Measurements from ENCODE around the gene SAFB.
A peak's percentile ranks its signal among the peaks of the same experiment; 100 is the strongest.

Gene SAFB

GRCh38 chr19:5671600-5671999 is 48.7 kb downstream of the SAFB start:
- DNase-seq, result no peak

GRCh38 chr19:5672708-5673459 is 50.0 kb downstream of the SAFB start:
- DNase-seq, result no peak

DNA sequence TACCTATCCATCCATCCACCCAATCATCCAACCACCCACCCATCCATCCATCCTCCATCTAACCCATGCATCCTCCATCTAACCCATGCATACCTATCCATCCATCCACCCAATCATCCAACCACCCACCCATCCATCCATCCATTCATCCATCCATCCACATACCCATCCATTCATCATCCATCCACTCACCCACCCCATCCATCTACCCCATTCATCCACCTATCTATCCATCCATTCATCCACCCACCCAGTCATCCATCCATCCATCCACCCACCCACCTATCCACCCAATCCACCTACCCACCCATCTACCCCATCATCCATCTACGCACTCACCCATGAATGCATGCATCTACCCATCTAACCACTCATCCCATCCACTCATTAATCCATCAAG is 50.9 kb downstream of the SAFB start:
- DNase-seq, result no peak

GRCh38 chr19:5674714-5675113 is 51.8 kb downstream of the SAFB start:
- DNase-seq, result no peak

DNA sequence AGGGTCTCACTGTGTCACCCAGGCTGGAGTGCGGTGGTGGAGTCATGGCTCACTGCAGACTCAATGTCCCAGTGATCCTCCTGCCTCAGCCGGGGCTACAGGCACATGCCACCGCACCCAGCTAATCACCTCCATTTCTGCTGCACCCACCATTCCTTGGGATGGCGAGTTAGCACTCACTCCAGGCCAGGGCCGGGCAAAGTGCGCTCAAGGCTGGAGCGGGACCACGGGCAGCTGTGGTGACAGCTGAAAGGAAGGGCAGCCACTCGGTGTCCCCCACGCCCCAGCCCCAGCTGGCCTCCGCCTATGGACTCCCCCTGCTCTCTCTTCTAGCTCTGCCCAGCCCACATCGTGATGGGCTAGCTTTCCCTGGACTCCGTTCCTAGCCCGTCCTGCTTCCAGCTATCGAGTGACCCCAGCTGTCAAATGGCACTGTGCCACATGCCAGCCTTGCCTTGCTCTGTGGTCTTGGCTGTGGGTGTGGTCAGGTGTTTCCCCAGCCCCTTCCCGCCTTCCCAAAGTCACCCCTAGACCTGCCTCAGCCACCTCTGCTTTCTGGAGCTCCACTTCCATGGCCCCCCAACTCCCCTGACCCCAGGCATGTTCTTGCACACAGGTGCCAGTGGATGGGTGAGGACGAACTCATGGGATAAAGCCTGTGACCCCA is 53.4 kb downstream of the SAFB start:
- no peak for DNase-seq

- no peak for DNase-seq
These were observed 53.9 kb downstream of the SAFB start for GRCh38 chr19:5676772-5677105.

GRCh38 chr19:5677136-5677535 is 54.3 kb downstream of the SAFB start:
- no peak for DNase-seq

DNA sequence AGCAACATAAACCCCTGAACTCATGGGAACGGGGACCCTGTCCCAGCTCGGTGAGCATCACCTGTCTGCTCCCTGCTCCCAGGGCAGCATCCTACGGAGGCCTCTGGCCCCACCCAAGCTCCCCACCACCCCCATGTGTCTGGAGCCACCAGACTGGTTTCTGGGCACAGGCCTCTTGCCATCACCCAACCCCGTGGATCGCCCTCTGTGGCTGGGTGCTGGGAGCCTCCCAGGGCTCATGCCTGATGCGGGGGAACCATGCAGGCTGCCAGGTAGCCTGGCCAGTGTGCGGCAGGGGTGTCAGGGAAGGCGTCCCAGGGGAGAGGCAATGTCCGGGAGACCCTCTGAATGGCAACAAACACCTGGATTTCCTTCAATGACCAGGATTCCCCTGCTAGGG is 54.7 kb downstream of the SAFB start:
- DNase-seq, result no peak

DNA sequence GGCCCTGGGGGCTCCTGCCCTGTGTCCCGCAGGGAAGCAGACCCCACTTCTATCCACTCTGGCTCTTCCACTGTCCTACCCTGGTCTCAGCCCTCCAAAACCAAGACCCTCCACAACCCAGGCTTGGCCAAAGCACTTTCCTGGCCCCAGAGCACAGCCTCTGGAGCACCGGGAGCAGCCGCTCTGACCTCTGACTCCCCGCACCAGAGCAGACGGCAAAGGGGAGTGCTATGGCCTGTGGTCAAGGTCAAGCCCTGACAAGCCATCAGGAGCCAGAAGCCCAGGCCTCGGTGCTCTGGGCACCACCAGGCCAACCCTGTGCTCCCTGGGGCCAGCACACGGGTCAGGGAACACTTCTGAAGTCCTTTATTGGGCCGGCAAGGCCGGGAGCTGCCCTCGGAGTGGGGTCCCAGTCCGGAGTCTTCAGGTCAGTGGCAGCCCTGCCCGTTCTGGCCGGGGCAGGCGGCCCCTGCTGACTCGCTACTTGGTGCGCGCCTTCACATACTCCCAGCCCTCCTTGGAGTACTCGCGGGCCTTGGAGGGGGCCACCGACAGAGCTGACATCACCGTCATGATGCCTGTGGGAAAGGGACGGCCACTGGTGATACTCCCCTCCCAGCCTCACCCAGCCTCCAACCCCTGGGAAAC is 55.3 kb downstream of the SAFB start:
- no peak for DNase-seq

- DNase-seq, result no peak
These were observed 56.6 kb downstream of the SAFB start for GRCh38 chr19:5679289-5680083.

DNA sequence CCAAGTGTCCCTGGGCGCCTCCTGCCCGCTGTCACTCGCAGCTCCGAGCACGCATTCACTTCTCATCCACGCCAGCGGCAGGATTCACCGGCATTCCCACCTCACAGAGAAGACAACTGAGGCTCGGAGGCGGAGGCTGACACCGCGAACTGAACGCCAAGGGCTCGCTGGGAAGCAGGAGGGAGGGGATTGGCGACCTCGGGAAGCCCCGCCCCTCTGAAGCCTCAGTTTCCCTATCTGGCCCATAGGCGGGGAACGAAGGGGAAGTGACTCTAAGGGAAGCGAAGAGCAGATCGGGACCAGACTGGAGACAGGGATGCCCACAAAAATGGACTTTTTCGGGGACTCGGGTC is 57.2 kb downstream of the SAFB start:
- DNase-seq, result no peak

DNA sequence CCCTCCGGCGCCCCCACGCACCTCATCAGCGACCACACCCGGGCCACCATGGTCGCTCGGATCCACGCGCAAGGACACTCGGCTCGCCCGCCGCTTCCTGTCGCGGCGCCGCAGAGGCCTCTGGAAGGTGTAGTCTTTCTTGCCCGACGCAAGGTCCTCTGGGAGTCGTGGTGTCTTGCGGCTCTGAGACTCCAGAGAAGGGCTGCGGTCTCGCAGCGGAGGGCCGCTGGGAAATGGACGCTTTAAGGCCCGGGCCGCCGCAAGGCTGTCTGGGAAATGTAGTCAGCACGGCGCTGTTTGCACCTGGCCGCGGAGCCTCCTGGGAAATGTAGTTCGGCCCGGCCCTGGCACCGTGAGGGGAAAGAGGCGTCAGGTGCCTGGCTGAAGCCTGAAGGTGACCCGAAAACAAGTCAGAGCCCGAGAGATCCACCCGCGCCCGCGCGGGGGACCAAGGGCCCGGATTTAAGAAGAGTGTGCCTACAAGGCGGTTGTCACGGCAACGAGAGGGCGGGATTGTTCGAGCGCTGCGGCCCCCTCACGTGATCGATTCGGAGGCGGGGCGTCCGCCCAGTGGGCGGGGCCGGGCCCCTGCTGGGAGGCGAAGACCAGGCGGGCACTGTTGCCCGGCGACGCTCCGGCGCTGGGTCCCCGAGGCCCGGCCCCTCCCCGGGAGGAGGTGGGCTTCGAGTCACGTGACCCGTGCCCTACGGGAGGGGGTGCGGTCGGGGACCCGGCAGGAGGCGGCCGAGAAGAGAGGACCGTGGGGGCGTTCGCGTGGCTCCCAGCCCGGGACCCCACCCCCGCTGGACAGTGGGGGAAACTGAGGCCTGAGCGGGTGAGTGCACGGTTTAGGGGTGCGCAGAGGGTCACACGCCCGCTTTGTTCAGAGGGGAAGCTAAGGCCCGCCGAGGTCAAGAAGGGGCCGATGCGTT is 57.8 kb downstream of the SAFB start, which contains the start of the genes HSD11B1L and MICOS13:
TSS of gene HSD11B1L (plus strand) at position 591 of the 932 bp plus-strand sequence. CDS start 3,806 bp downstream, outside the sequence.
TSS of gene MICOS13 (minus strand) at position 80 of the 932 bp plus-strand sequence. CDS start at position 50, 30 bp downstream.
- peak; percentile 96 for DNase-seq

GRCh38 chr19:5681391-5682106 is 58.7 kb downstream of the SAFB start:
- no peak for DNase-seq

DNA sequence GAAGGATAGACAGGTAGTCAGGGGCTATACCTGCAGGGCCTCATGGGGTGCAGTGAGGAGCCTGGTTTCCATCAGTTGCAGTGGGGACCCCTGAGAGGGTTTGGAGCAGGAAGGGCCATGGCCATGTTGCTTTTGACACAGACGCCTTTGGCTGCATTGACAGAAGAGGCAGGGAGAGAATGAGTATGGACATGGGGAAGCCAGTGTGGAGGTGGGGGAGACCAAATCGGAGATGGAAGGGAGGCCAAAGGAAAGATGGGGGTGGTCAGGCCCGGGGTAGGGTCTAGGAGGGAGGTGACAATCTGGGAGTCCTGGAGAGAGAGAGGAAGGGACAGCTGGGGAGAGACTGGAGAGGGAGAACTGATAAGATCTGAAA is 59.2 kb downstream of the SAFB start:
- no peak for DNase-seq

GRCh38 chr19:5683177-5683886 is 60.4 kb downstream of the SAFB start:
- no peak for DNase-seq

- no peak for DNase-seq
These were observed 62.0 kb downstream of the SAFB start for GRCh38 chr19:5684694-5685430.

DNA sequence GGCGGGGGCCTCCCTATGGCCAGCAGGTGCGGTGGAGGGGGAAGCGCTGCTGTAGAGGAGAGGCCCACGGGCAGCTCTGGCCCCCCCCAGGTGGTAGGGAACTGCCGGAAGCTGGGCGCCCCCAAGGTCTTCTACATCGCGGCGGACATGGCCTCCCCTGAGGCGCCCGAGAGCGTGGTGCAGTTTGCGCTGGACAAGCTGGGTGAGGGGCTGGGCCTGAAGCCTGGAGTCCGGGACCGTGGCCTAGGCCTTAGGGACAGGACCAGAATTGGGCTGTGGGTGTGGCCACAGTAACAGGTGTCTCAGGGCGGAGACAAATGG is 63.4 kb downstream of the SAFB start:
- no peak for DNase-seq

GRCh38 chr19:5686647-5687359 is 63.9 kb downstream of the SAFB start:
- peak; percentile 88 for DNase-seq

DNA sequence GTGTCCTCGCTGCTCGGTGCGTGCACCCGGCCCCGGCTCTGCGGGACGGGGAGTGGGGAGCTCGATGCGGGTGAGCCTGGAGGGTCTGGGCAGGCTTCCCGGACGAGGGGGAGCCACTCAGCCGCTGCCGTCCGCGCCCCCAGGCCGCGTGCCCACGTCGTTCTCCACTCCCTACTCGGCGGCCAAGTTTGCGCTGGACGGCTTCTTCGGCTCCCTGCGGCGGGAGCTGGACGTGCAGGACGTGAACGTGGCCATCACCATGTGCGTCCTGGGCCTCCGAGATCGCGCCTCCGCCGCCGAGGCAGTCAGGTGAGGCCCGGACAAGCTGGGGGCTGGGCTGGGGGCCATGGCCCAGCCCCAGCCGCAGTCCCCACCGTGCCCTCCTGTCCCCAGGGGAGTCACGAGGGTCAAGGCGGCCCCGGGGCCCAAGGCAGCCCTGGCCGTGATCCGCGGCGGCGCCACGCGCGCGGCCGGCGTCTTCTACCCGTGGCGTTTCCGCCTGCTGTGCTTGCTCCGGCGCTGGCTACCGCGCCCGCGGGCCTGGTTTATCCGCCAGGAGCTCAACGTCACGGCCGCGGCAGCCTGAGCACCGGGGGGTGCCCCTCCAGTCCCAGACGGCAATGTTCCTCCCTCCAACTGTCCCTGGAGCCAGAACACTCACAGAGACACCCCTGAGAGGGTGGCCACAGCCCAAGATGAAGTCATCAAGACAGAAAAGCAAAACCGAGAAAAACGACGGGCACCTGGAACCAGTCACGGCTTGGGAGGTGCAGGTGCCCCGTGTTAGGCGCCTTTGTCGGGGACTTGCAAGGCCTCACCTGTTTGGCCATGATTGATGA is 64.7 kb downstream of the SAFB start:
- DNase-seq, result no peak

All from NK-92 treated with Interleukin-12 subunit alpha and Interleukin-12 subunit beta, amount 100 ng/mL, for 24 hours (cell line).